Measurements from ENCODE around the gene AMT. TPM values are rescaled to one million over a fixed set of nuclear protein-coding genes. Genes with fewer than 3 reads are reported as not detected.

AMT gene
- total RNA-seq, 1 experiment from 2014 or later, result not detected

DNA sequence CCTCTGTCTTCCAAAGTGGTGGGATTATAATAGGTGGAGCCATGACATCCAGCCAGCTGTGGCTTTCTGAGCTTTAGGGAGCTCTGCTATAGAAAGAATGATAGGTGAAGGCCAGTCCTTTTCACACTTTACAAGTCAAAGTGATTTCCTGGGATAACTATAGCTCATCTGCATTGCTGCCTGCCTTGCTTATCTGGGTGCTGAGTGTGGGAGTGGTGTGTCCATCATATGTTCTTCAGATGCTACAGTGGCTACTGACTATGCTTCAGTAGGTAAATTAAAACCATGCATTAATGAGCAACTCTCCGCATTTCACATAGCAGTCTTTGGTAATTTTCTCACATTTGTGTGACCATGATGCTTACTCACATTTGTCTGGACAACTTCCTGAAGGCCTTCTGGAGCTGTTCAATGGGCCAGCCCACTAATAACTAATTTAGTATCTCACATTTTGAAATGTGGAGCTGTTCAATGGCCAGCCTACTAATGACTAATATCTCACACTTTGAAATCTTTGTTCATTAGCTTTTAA, 33.9 kb downstream of the AMT start:
- no peak for DNase-seq (ENCODE audit: low spot score)

DNA sequence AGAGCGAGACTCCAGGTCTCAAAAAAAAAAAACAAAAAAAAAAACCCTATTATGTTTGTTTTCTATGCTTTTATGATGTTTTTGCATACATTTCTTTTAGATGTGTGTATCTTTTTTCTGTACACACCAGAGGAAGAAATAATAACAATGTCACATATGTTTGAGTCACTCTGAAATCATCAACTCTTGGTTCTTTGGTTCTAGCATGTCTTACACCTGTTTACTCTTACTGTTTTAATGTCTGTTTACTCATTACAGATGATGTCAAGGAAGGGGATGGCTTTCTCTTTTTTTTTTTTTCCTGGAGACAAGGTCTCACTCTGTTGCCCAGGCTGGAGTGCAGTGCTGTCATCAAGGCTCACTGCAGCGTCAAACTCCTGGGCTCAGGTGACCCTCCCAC, 34.6 kb downstream of the AMT start:
- DNase-seq (ENCODE audit: low spot score), result no peak

DNA sequence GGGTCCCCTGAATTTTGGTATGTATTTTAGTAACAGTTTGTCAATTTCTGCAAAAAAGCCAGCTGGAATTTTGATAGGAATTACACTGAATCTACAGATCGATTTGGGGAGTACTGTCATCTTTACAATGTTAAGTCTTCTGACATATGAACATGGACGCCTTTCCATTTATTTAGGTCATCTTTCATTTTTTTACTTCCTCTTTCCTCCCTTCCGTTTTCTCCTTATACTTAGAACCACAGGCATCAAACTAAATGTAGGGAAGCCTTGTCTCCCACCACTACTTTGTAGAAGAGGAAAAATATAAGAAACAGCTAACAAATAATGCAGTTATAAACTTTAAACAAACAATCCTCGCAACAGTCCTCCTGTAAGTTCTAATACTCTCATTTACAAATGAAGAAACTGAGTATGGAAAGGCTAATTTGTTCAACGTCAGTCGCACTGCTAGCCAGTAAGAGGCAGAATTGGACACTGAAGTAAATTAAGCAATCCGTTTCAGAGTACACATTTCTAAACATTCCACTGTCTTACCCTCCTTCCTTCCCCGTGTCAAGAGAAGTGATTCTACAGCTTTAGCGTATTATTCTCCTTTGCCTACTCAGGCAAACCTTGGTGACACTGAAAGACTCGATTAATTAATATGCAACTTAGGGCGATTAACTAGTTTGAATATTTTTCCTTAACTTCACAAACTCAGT, 36.1 kb downstream of the AMT start:
- DNase-seq (ENCODE audit: low spot score), result no peak

DNA sequence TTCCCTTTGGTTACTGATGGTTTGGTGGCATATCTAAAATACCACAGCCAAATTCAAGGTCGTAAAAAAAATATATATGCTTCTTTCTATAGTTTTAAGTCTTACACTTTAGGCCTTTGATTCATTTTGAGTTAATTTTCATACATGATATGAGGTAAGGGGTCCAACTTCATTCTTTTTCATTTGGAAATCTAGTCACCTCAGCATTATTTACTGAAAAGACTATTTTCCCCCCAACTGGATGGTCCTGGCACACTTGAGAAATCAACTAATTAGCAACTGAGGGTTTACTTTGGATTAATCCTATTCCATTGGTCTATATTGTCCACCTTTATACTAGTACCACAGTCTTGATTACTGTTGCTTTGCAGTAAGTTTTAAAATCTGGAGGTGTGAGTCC, 36.7 kb downstream of the AMT start:
- no peak for DNase-seq (ENCODE audit: low spot score)

DNA sequence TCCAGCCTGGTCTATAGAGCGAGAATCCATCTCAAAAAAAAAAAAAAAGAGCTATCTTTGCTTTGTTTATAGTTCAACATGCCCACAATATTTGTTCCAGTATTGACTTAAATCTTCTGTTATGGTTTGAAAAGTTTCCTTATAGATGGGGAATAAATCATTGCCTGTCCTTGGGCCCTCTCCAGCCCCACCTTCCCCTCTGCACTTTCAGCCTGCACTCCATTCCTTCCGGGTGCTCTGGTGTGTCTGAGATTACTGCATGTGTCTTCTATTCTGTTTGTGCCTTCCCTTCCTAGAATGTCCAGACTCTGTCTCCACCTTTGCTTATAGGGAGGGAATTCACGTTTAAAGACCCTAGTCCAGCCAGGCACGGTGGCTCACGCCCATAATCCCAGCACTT, 38.9 kb downstream of the AMT start:
- DNase-seq (ENCODE audit: low spot score), result no peak

DNA sequence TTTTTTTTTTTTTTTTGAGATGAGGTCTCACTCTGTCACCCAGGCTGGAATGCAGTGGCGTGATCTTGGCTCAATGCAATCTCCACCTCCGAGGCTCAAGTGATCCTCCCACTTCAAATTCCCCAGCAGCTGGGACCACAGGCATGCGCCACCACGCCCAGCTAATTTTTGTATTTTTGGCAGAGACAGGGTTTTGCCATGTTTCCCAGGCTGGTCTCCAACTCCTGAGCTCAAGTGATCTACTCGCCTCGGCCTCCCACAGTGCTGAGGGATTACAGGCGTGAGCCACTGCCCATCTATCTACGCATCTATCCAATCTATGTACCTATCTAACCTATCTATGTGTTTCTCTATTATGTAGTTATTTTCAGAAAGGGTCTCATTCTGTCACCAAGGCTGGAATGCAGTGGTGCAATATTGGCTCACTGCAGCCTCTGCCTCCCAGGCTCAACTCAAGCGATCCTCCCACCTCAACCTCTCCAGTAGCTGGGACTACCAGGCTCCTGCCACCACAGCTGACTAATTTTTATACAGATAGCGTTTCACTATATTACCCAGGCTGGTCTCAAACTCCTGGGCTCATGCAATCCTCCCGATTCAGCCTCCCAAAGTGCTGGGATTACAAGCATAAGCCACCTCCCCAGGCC, 43.9 kb downstream of the AMT start:
- peak; percentile 23 for DNase-seq (ENCODE audit: low spot score)

DNA sequence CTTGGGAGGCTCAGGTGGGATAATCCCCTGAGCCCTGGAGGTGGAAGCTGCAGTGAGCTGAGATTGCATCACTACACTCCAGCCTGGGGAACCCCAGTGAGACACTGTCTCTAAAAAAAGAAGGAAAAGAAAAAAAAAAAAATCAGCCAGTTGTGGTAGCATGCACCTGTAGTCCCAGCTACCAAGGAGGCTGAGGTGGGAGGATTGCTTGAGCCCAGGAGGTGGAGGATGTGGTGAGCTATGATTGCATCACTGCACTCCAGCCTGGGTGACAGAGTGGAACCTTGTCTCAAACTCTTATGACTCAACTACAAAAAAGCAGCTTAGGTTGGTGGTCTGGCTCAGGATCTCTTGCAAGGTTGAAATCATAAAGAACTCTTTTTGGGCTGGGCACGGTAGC, 44.8 kb downstream of the AMT start:
- DNase-seq (ENCODE audit: low spot score), result no peak

DNA sequence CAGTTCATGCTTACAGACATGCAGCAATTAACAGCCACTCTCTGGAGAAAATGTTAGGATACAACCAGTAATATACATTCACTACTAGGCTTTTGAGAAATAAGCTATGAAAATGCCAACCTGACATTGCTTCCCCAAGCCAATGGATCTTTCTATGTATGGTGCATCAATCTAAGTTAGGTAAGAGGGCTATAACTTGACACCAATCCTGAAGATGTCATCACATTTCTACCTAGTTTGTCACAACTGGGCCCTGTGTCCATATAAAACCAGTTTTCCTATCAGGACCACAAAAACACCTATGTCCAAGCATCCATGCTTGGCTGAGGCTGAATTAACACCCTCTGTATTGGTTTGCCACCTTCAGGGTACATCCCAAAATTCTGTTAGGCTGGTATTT, 50.3 kb downstream of the AMT start:
- DNase-seq (ENCODE audit: low spot score), result no peak

DNA sequence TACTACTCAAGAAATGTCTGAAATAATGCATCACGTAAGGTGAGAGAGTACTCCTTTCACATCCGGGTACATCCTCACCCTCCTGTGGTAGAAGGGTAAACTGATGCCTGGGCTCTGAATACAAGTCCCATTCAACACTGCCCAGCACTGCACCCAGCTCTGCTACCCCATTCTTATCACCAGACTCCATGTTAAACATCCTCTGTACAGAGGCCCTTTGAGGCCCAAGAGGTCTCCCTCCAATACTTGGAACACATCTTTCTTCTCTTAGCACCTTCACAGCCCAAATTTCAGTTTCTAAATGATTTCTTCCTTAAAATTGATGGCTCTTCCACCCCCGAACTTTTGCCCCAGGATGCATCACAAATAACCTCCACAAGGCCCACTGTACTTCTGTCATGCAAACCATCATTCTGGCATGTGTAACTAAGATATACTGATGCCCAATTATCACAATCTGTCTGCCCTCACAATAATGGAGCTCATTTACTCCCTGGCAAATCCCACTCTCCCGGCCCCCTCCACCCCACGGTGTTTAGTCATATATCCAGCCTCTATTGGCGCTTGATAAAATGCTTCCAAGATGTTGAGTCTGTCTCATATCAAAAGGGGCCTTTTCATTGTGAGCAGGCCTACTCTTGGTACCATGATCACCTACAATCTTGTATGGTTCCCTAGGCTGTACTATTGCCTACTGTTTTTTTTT, 51.5 kb downstream of the AMT start:
- no peak for DNase-seq (ENCODE audit: low spot score)

Other genes with a start within 250 kb of the AMT start
- gene C3orf62, start 145.2 kb downstream of the AMT start, total RNA-seq (2014; rRNA removed; shearing (Covaris generic)), result 0.16 and 0.97 TPM in 2 replicates
- 2.7 and 6.5 TPM in 2 replicates for gene USP4, start 82.4 kb downstream of the AMT start, total RNA-seq (2014; rRNA removed; shearing (Covaris generic))
- 187 and 194 TPM in 2 replicates for gene GPX1, start 64.1 kb downstream of the AMT start, total RNA-seq (2014; rRNA removed; shearing (Covaris generic))
- gene RHOA, start 10.5 kb downstream of the AMT start, total RNA-seq (2014; rRNA removed; shearing (Covaris generic)), result 283 and 305 TPM in 2 replicates
- 23.8 and 27.6 TPM in 2 replicates for gene TCTA, start 10.1 kb downstream of the AMT start, total RNA-seq (2014; rRNA removed; shearing (Covaris generic))
- gene NICN1, start 6.9 kb upstream of the AMT start, total RNA-seq (2014; rRNA removed; shearing (Covaris generic)), result 1.1 and 1.3 TPM in 2 replicates
- gene DAG1, start 47.8 kb upstream of the AMT start, total RNA-seq (2014; rRNA removed; shearing (Covaris generic)), result 30.8 and 32.4 TPM in 2 replicates
- 0.04 and 0.16 TPM in 2 replicates for gene BSN, start 132.0 kb upstream of the AMT start, total RNA-seq (2014; rRNA removed; shearing (Covaris generic))

Measured in H4 (cell line).